Activated T-helper 2 cell treated with anti-CD3 and anti-CD28 coated beads, Interferon-gamma antibody, Interleukin-2, Interleukin-4, amounts not matched to agents 10 μg/mL and 5 μg/mL and 100 μg/mL, durations not matched to agents 14 hours and 24 hours and 36 hours (primary cell): Measurements from ENCODE around the gene TINCR. TPM values are rescaled to one million over a fixed set of nuclear protein-coding genes. Genes with fewer than 3 reads are reported as not detected.

Source experiments
- DNase-seq: peaks from one replicate; pipeline ENCODE4 v3.0.0; 2021; ENCODE audit warnings: low spot score
- H3K27ac Mint-ChIP-seq: one replicate; pipeline ENCODE4 v1.8.0; 2021; ENCODE audit warnings: mixed read lengths
- H3K27me3 Mint-ChIP-seq: one replicate; pipeline ENCODE4 v1.8.0; 2021; ENCODE audit warnings: low read depth, mixed read lengths
- H3K36me3 Mint-ChIP-seq: one replicate; pipeline ENCODE4 v1.8.0; 2021; ENCODE audit warnings: low read depth, mixed read lengths
- H3K4me1 Mint-ChIP-seq: one replicate; pipeline ENCODE4 v1.8.0; 2021; ENCODE audit warnings: low read depth, mixed read lengths
- H3K4me3 Mint-ChIP-seq: one replicate; pipeline ENCODE4 v1.8.0; 2021; ENCODE audit warnings: low read depth, mild to moderate bottlenecking, moderate library complexity, mixed read lengths
- H3K9me3 Mint-ChIP-seq: one replicate; pipeline ENCODE4 v1.8.0; 2021; ENCODE audit warnings: mixed read lengths
- intact Hi-C: fragments of 100-400 bp; cut with micrococcal nuclease; formaldehyde crosslinking; loops from one replicate; pipeline ENCODE4 v1.15.1; 2023
- total RNA-seq: library from RNA; stranded (reverse); gene quantifications from 2 replicates; pipeline ENCODE4 v1.2.3, GENCODE V29; 2022

The TINCR gene
- total RNA-seq, 1 donor from 2014 or later: 0.52 TPM

DNA sequence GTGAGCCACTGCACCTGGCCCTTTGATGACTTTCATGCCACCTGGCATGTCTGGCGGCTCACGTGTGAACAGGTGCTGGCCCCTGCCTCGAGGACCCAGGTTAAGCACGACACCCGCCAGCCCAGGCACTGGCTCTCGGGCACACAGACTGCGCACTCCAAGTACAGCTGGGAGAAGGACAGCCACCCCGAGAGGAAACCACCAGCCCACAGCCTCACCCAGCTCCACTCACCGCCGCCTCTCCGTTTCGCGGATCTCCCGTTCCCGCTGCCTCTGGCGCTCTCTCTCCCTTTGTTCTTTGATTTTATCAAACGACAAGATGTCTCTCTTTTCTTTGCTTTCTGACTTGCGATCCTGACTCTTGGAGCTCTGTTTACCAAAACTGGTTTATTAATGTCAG lies 27.4 kb upstream of the TINCR start:
- Mint-ChIP-seq H3K4me1 (no peaks in the 10 kb centered on the region), H3K27me3 (no peaks in the 10 kb centered on the region), H3K36me3 (peaks cover 81% of the 10 kb centered on the region), H3K27ac (no peak overlapping the region), H3K4me3 (no peak overlapping the region), H3K9me3 (no peaks in the 10 kb centered on the region)
- intact Hi-C loops: no loop called here
- DNase-seq: no peak

DNA sequence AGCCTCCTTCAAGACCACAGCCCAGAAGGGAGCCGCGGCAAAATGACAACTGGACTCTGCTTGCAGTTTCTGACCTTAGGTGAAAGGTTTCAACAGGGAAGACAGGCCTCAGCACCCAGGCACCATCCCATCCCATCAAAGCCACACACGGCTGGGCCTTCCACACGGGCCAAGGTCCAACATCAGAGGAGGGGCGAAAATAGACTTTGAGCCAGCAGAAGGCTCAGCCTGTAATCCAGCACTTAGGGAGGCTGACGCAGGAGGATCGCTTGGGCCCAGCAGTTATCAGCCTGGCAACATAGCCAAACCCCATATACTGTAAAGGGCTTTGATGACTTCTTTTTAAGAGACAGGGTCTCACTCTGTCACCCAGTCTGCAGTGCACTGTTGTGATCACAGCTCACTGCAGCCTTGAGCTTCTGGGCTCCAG lies 26.8 kb upstream of the TINCR start:
- Mint-ChIP-seq H3K27ac (no peak overlapping the region), H3K9me3 (no peaks in the 10 kb centered on the region), H3K27me3 (no peaks in the 10 kb centered on the region), H3K4me1 (no peaks in the 10 kb centered on the region), H3K4me3 (no peak overlapping the region), H3K36me3 (peaks cover 78% of the 10 kb centered on the region)
- DNase-seq: no peak
- intact Hi-C loops: no loop called here

DNA sequence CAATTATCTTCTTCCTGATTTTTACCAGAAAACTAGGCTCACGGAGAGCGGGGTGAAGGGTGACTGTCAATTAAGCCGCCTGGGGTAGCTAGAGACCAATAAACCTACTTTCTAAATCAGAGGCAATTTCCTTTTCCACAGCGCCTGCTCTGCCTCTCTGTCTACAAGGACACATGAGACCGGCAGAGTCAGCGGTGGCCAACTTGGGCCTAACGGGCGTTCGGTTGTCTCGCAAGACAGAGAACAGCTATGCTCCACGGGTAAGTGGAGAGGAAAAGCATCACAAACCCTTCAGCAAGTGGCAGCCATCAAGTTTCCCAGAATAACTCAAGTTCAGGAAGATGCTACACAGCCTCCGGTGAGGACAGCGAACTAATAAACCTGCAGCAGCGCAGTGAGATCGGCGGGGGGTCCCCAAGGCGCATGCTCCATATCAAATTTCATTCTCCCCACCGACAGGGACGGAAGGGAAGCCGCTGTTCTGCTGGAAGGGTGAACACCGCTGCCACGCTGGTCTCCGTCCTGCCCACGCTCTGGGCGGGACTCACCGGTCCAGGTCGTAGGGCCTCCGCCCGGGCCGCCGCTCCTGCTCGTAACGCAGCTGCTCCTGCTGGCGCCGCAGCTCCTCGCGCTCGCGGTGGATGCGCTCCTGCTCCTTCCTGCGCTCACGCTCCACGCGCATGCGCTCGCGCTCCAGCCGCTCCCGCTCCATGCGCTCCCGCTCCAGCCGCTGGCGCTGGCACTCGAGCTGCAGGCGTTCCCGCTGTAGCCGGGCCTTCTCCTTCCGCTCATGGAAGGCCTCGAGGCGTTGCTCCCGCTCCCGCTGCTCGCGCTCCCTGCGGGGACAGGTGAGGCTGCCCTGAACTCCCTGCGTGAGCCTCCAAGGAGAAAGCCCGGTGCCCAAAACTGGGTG lies 25.8 kb upstream of the TINCR start:
- peaks cover 76% of the 10 kb centered on the region for H3K36me3 Mint-ChIP-seq

DNA sequence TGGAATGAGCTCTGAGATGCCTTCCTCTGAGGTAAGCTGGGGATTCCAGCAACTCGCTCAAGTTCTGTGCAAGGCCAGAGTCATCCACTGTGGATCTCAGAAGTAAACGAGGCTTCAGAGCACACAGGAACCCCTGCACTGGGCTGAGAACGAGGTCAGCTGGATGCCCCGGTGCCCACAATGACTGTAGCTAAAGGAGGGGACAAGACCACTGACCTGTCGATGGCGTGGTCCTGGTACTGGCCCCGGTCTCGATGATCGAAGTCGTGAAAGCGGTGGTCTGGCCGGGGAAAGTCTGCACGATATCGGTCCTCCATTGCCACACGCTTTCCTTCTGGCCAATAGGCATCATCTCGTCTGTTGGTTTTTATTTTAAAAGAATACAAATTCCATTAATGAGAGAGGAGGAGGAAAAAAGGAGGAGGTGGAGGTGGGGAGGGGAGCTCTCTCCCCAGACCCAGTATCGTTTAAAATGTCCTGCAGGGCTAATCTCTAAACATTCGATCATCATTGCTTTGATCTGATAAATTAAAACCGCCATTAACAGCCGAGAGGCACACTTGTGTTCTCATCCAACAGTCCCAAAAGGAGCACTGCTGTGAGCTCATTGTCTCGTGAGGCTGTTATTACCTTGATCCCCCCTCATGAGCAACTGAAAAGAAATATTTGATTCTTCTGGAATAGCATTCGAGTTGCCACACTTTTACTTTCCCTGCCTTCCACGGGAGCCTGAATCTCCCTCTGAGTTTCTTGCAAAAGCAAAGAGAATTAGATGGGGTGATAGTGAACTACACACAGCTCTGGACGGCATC lies 25.0 kb upstream of the TINCR start:
- Mint-ChIP-seq H3K9me3 (no peaks in the 10 kb centered on the region), H3K36me3 (peaks cover 80% of the 10 kb centered on the region), H3K4me3 (no peak overlapping the region), H3K4me1 (no peaks in the 10 kb centered on the region), H3K27ac (no peak overlapping the region), H3K27me3 (no peaks in the 10 kb centered on the region)
- no peak for DNase-seq
- intact Hi-C loops: no loop called here

More for the DNA sequence above, 25.8 kb upstream of the TINCR start:
- Mint-ChIP-seq H3K27me3 (no peaks in the 10 kb centered on the region), H3K27ac (no peak overlapping the region), H3K4me1 (no peaks in the 10 kb centered on the region), H3K9me3 (no peaks in the 10 kb centered on the region), H3K4me3 (no peak overlapping the region)
- intact Hi-C loops: no loop called here
- no peak for DNase-seq

GRCh38 chr19:5591476-5591875 lies 23.7 kb upstream of the TINCR start:
- Mint-ChIP-seq H3K36me3 (peaks cover 81% of the 10 kb centered on the region), H3K9me3 (no peaks in the 10 kb centered on the region), H3K27me3 (no peaks in the 10 kb centered on the region), H3K27ac (no peak overlapping the region), H3K4me3 (no peak overlapping the region), H3K4me1 (peaks cover 3% of the 10 kb centered on the region)
- DNase-seq: no peak
- intact Hi-C loops: no loop called here

DNA sequence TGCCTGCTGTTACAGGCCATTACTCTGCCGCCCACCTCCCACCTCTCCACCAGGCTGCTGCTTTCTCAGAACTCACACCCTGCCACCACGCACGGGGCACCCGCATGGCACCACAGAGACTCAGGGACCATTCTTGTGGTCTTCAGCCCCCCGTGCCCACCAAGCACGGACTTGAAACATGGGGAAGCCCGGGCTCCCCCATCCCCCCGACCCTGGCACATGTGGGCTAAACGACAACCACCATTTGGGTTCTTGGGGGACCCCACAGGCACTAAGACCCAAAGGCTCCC lies 23.1 kb upstream of the TINCR start:
- intact Hi-C loops: no loop called here
- Mint-ChIP-seq H3K4me3 (no peak overlapping the region), H3K9me3 (no peaks in the 10 kb centered on the region)

DNA sequence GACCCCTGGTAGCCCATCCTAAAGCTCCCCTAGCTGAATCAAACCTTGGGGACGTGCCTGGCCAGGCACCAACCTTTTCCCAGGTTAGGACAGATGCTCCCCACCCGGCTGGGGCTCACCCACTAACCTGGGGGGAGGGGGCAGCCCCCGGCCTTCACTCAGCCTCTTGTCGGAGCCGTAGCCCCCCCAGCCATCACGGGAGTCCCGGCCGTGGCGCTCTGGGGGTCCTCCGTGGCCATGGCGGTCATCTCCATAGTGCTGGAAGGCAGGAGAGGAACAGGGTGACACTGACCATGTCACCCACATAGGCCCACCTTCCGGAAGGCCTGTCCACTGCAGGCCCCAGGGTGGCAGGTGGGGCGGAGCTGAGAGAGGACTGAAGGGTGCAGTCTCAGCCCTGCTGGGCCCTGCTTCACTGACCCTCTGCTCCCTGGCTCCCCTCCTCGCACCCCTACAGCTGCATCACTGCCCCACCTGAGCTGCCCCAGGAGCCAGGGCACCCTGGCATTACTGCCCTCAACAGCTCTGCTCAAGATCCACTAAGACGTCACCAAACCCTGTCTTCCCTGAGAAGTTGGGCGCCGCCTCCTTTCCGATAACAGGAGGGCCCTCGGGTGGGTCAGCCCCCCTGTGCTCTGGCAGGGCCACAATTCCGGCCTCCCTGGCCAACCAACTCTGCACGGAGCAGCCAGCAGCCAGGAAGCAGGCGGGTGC lies 22.6 kb upstream of the TINCR start:
- Mint-ChIP-seq H3K4me3 (no peak overlapping the region), H3K4me1 (peaks cover 9% of the 10 kb centered on the region), H3K9me3 (no peaks in the 10 kb centered on the region), H3K27me3 (no peaks in the 10 kb centered on the region), H3K27ac (no peak overlapping the region), H3K36me3 (peaks cover 77% of the 10 kb centered on the region)
- intact Hi-C loops: no loop called here
- no peak for DNase-seq

More for the DNA sequence above, 23.1 kb upstream of the TINCR start:
- H3K27ac Mint-ChIP-seq: no peak overlapping the region
- DNase-seq: no peak
- H3K27me3 Mint-ChIP-seq: no peaks in the 10 kb centered on the region
- H3K4me1 Mint-ChIP-seq: peaks cover 4% of the 10 kb centered on the region
- peaks cover 78% of the 10 kb centered on the region for H3K36me3 Mint-ChIP-seq

DNA sequence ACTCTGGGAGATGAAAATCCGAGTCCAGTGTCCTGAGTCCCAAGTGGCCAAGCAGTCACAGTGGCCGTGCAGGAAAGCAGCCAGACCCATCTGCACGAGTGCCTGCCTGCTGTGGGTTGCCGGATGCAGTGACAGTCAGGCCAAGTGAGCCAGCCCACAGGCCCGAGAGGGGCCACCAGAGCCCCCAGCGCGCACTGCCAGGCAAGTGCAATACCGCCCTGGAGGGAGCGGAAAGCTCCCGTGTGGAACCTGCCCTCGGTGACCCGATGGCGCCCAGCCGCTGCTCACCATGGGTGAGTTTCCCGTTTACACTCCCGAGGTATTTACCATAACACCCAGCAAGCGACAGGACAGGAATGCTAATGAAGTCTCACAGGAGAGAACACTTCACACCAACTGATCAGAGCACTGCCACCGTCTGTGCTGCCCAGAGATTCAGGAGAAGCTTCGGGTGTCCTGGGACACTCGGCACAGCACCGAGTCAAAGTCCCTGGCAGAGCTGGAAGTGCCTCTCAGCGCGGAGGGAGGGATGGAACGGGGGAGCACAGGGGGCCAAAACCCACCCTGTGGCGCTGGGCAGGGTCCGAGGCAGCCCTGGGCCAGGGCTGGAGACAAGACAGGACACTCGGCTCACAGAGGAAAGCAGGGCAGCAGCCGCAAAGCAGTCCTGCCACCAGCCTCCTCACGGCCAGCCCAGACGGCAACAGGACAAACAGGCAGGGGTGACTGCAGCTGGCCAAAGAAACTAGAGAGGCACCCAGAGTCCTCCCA lies 21.3 kb upstream of the TINCR start:
- Mint-ChIP-seq H3K27me3 (no peaks in the 10 kb centered on the region), H3K36me3 (peaks cover 68% of the 10 kb centered on the region), H3K4me3 (no peak overlapping the region), H3K27ac (no peak overlapping the region), H3K9me3 (no peaks in the 10 kb centered on the region), H3K4me1 (peaks cover 9% of the 10 kb centered on the region)
- no peak for DNase-seq
- intact Hi-C loops: no loop called here

GRCh38 chr19:5588441-5588840 lies 20.7 kb upstream of the TINCR start:
- intact Hi-C loops: no loop called here
- Mint-ChIP-seq H3K4me3 (no peak overlapping the region), H3K36me3 (peaks cover 66% of the 10 kb centered on the region), H3K27me3 (no peaks in the 10 kb centered on the region), H3K4me1 (peaks cover 9% of the 10 kb centered on the region), H3K27ac (no peak overlapping the region), H3K9me3 (no peaks in the 10 kb centered on the region)
- DNase-seq: no peak

GRCh38 chr19:5587661-5588060 lies 19.9 kb upstream of the TINCR start:
- peaks cover 59% of the 10 kb centered on the region for H3K36me3 Mint-ChIP-seq
- intact Hi-C loops: no loop called here
- H3K4me3 Mint-ChIP-seq: no peak overlapping the region
- DNase-seq: no peak
- H3K9me3 Mint-ChIP-seq: no peaks in the 10 kb centered on the region
- no peak overlapping the region for H3K27ac Mint-ChIP-seq
- H3K27me3 Mint-ChIP-seq: no peaks in the 10 kb centered on the region
- peaks cover 9% of the 10 kb centered on the region for H3K4me1 Mint-ChIP-seq

DNA sequence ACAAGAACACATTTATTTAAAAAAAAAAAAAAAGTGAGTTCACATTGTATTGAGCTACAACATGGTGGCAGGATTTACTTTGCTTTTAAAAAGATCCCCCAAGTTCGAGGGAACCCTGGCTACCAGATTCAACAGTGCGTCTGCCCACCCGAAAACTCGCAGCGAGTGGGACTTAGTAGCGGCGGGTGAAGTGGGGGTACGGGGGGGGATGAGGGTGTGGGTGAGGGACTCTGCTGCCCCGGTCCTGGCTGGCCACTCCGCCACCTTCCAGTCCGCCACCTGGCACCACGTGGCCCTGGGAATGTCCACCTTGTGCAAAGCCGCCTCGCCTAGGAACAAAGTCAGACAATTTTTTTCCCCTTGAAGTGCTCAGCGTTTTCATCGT lies 19.3 kb upstream of the TINCR start:
- H3K36me3 Mint-ChIP-seq: peaks cover 53% of the 10 kb centered on the region
- intact Hi-C loops: no loop called here

GRCh38 chr19:5586300-5587070 lies 18.7 kb upstream of the TINCR start:
- no peaks in the 10 kb centered on the region for H3K9me3 Mint-ChIP-seq
- H3K27ac Mint-ChIP-seq: peak overlapping the region; percentile 80
- H3K27me3 Mint-ChIP-seq: no peaks in the 10 kb centered on the region
- DNase-seq: no peak
- H3K4me1 Mint-ChIP-seq: peaks cover 9% of the 10 kb centered on the region
- H3K4me3 Mint-ChIP-seq: no peak overlapping the region
- peaks cover 47% of the 10 kb centered on the region for H3K36me3 Mint-ChIP-seq
- intact Hi-C loops: no loop called here

More for the DNA sequence above, 19.3 kb upstream of the TINCR start:
- Mint-ChIP-seq H3K4me3 (no peak overlapping the region), H3K9me3 (no peaks in the 10 kb centered on the region), H3K27me3 (no peaks in the 10 kb centered on the region), H3K27ac (peak overlapping the region; percentile 33), H3K4me1 (peaks cover 9% of the 10 kb centered on the region)
- no peak for DNase-seq
